Breast epithelium (tissue), 3 donors: ENCODE results near the gene TRIO.

Experiments
- CTCF ChIP-seq, 3 donors: fragments of 450-650 bp; IDR thresholded peaks; one replicate each; pipeline ENCODE4 v1.5.1; 2016 to 2017; ENCODE audit warnings: antibody characterized with exemption in 3 of 3, mild to moderate bottlenecking in 3 of 3, moderate library complexity in 3 of 3
- POLR2A ChIP-seq: fragments of 450-650 bp; IDR thresholded peaks from one replicate; pipeline ENCODE4 v1.6.1; 2016; ENCODE audit warnings: antibody characterized with exemption, mild to moderate bottlenecking, moderate library complexity
- POLR2AphosphoS5 ChIP-seq, 3 donors: sonication (generic); formaldehyde crosslinking; IDR thresholded peaks; one replicate each; pipeline ENCODE4 v1.6.1; 2017; ENCODE audit warnings: antibody characterized with exemption in 3 of 3

- no peak for TF ChIP-seq POLR2A
- no peak for TF ChIP-seq CTCF (IDR thresholded peaks at IDR 0.05)
- no peak for TF ChIP-seq POLR2AphosphoS5 (IDR thresholded peaks at IDR 0.05)
These were observed 140.0 kb downstream of the TRIO start for GRCh38 chr5:14283139-14283538.
